ENCODE measurements around the gene RNF180. TPM values are rescaled to one million over a fixed set of nuclear protein-coding genes. Genes with fewer than 3 reads are reported as not detected.
"Not testable (repeated sequence)": the region's sequence is repeated elsewhere in the genome, so short reads cannot be mapped to it uniquely, and the experiment has no call there.

The RNF180 gene
- total RNA-seq, 1 experiment from 2014 or later: 0.48 TPM

- no peak for DNase-seq (ENCODE audit: low spot score)
Measured at GRCh38 chr5:64364426-64364825, 198.8 kb downstream of the RNF180 start.

GRCh38 chr5:64384765-64385164 is 219.1 kb downstream of the RNF180 start:
- DNase-seq (ENCODE audit: low spot score): peak; percentile 1

- no peak for DNase-seq (ENCODE audit: low spot score)
Measured at GRCh38 chr5:64397552-64397951, 231.9 kb downstream of the RNF180 start.

- not testable (repeated sequence) for DNase-seq (ENCODE audit: low spot score)
Measured at GRCh38 chr5:64398735-64399134, 233.1 kb downstream of the RNF180 start.

GRCh38 chr5:64407103-64407825 is 241.6 kb downstream of the RNF180 start:
- not testable (repeated sequence) for DNase-seq (ENCODE audit: low spot score)

GRCh38 chr5:64417390-64417789 is 251.7 kb downstream of the RNF180 start:
- DNase-seq (ENCODE audit: low spot score): no peak

GRCh38 chr5:64418013-64418412 is 252.4 kb downstream of the RNF180 start:
- no peak for DNase-seq (ENCODE audit: low spot score)

Other genes with a start within 250 kb of the RNF180 start
- gene HTR1A, start 203.4 kb upstream of the RNF180 start, total RNA-seq (2014; rRNA removed; shearing (Covaris generic)): not detected in 2 replicates

All from A172 (cell line).